Fibroblast of lung (primary cell): Measurements from ENCODE around the gene TAF11.

Experiments
- EZH2 ChIP-seq: IDR thresholded peaks from 2 replicates; pipeline ENCODE4 v1.5.1; 2012; ENCODE audit warnings: low read length, control low read depth, mild to moderate bottlenecking; ENCODE audit errors: missing control alignments
- TF ChIP-seq, protein P1 (sequence below), 2 donors: IDR thresholded peaks in 1 of 2; conservative IDR thresholded peaks in 1 of 2; 1 replicate in 1 of 2; 2 replicates in 1 of 2; pipeline ENCODE4 v1.5.1; 2011 to 2012; ENCODE audit warnings: low read length in 2 of 2, control low read depth in 1 of 2, inconsistent platforms in 1 of 2, low read depth in 1 of 2, mild to moderate bottlenecking in 1 of 2

- TF ChIP-seq, protein P1, sequence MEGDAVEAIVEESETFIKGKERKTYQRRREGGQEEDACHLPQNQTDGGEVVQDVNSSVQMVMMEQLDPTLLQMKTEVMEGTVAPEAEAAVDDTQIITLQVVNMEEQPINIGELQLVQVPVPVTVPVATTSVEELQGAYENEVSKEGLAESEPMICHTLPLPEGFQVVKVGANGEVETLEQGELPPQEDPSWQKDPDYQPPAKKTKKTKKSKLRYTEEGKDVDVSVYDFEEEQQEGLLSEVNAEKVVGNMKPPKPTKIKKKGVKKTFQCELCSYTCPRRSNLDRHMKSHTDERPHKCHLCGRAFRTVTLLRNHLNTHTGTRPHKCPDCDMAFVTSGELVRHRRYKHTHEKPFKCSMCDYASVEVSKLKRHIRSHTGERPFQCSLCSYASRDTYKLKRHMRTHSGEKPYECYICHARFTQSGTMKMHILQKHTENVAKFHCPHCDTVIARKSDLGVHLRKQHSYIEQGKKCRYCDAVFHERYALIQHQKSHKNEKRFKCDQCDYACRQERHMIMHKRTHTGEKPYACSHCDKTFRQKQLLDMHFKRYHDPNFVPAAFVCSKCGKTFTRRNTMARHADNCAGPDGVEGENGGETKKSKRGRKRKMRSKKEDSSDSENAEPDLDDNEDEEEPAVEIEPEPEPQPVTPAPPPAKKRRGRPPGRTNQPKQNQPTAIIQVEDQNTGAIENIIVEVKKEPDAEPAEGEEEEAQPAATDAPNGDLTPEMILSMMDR (conservative IDR thresholded peaks at IDR 0.05 in 1 of 2, IDR thresholded peaks at IDR 0.05 in 1 of 2; ENCODE audit: low read depth in 1 of 2, low read length in 2 of 2) = no peak
- no peak for TF ChIP-seq EZH2
Measured at GRCh38 chr6:34909320-34909883, 21.6 kb upstream of the TAF11 start.
